Amniotic stem cell (primary cell): Measurements from ENCODE around the gene ETFDH.
"Not testable (repeated sequence)": the region's sequence is repeated elsewhere in the genome, so short reads cannot be mapped to it uniquely, and the experiment has no call there.

Experiments used
- DNase-seq: peaks from one replicate; lab custom pipeline; 2025; lab: John Stamatoyannopoulos, UW

The ETFDH gene

GRCh38 chr4:158671915-158672806, at the start of gene ETFDH:
TSS of gene ETFDH (plus strand) at chr4:158672296. CDS start at chr4:158672457, 161 bp downstream.
- DNase-seq: peak; percentile 98

GRCh38 chr4:158624889-158625478, 47.1 kb upstream of the ETFDH start:
- peak; percentile 41 for DNase-seq

GRCh38 chr4:158625544-158625943, 46.6 kb upstream of the ETFDH start:
- DNase-seq: no peak

GRCh38 chr4:158630893-158631292, 41.2 kb upstream of the ETFDH start:
- DNase-seq: peak; percentile 24

GRCh38 chr4:158636619-158637018, 35.5 kb upstream of the ETFDH start:
- no peak for DNase-seq

GRCh38 chr4:158644356-158644755, 27.7 kb upstream of the ETFDH start:
- DNase-seq: no peak

- DNase-seq: no peak
Measured at GRCh38 chr4:158644760-158645159, 27.3 kb upstream of the ETFDH start.

- DNase-seq: no peak
Measured at GRCh38 chr4:158649111-158649680, 22.9 kb upstream of the ETFDH start.

- no peak for DNase-seq
Measured at GRCh38 chr4:158652920-158653319, 19.2 kb upstream of the ETFDH start.

- no peak for DNase-seq
Measured at GRCh38 chr4:158656439-158656838, 15.7 kb upstream of the ETFDH start.

- no peak for DNase-seq
Measured at GRCh38 chr4:158657291-158657690, 14.8 kb upstream of the ETFDH start.

- DNase-seq: not testable (repeated sequence)
Measured at GRCh38 chr4:158663255-158663654, 8.8 kb upstream of the ETFDH start.

- DNase-seq: not testable (repeated sequence)
Measured at GRCh38 chr4:158663707-158664625, 8.1 kb upstream of the ETFDH start.

- no peak for DNase-seq
Measured at GRCh38 chr4:158664806-158665205, 7.3 kb upstream of the ETFDH start.

GRCh38 chr4:158666892-158667291, 5.2 kb upstream of the ETFDH start:
- DNase-seq: no peak

GRCh38 chr4:158667651-158668198, 4.4 kb upstream of the ETFDH start:
- DNase-seq: no peak

GRCh38 chr4:158669310-158669709, 2.8 kb upstream of the ETFDH start:
- no peak for DNase-seq

GRCh38 chr4:158670975-158671664, 976 bp upstream of the ETFDH start:
- peak; percentile 68 for DNase-seq

- DNase-seq: no peak
Measured at GRCh38 chr4:158671665-158671914, 506 bp upstream of the ETFDH start, which contains the start of gene C4orf46. TSS of gene C4orf46 (minus strand) at chr4:158671887. CDS start at chr4:158671801, 86 bp downstream.

GRCh38 chr4:158673633-158674032, 1.5 kb downstream of the ETFDH start:
- DNase-seq: no peak

- DNase-seq: no peak
Measured at GRCh38 chr4:158676076-158676475, 4.0 kb downstream of the ETFDH start.
